ENCODE results near the gene BUD31. TPM values are rescaled to one million over a fixed set of nuclear protein-coding genes. Genes with fewer than 3 reads are reported as not detected.
"Not testable (repeated sequence)": the region's sequence is repeated elsewhere in the genome, so short reads cannot be mapped to it uniquely, and the experiment has no call there.

Gene BUD31
- total RNA-seq, 1 experiment from 2014 or later = 154 TPM

DNA sequence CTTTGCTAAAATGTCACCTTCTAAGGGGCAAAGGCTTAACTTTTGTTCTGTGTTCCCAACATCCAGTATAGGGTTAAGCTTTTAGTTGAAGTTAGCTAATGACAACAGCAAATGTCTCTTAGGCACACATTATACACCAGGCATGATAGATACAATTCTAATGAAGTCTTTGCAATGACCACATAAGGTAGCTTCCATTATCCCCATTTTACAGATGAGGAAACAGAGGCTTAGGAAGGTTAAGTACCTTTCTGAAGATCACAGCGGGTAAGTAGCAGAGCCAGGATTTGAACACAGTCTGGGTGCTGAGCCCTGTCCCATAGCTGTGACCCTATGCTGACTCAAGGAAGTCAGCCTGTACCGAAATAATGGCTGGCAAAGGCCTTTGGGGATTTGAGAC lies 1.9 kb downstream of the BUD31 start:
- Histone ChIP-seq H3K9me2 (ENCODE audit: insufficient read depth) (no peaks in the 10 kb centered on the region), H3K36me3 (ENCODE audit: control insufficient read depth in 1 of 2, insufficient read depth in 2 of 2, low read length in 2 of 2) (peaks cover 30 to 41% of the 10 kb centered on the region in 2 experiments; a peak in 3 of 4 replicates), H3K79me2 (ENCODE audit: insufficient read depth, low read length) (peaks cover 71% of the 10 kb centered on the region), H3K4me1 (ENCODE audit: control insufficient read depth in 1 of 2, insufficient read depth in 2 of 2, low read length in 2 of 2) (peaks cover 13 to 19% of the 10 kb centered on the region in 2 experiments; a peak in 3 of 4 replicates), H3K4me3 (replicated peaks in 1 of 2; ENCODE audit: low read depth in 1 of 2, low read length in 2 of 2) (no peak overlapping the region), H3K27ac (ENCODE audit: low read depth, low read length) (no peak overlapping the region), H3K9ac (ENCODE audit: low read length) (no peak overlapping the region), H3K27me3 (ENCODE audit: insufficient read depth, low read length) (no peaks in the 10 kb centered on the region), H4K20me1 (ENCODE audit: insufficient read depth) (no peaks in the 10 kb centered on the region; the same call in 1 of the 2 replicates), H3K9me3 (ENCODE audit: control insufficient read depth in 1 of 2, insufficient read depth in 1 of 2, low read depth in 1 of 2, low read length in 2 of 2) (no peaks in the 10 kb centered on the region), H3K4me2 (ENCODE audit: low read length) (peak overlapping the region; percentile 96; the same call in 1 of the 2 replicates), H2AFZ (ENCODE audit: low read depth, low read length, poor library complexity, severe bottlenecking) (no peak overlapping the region)
- DNase-seq (ENCODE audit: low read depth, low spot score) (no peak), ATAC-seq (no peak)
- TF ChIP-seq FOSL1 (IDR thresholded peaks at IDR 0.05; ENCODE audit: low read depth) (no peak), POLR2A (IDR thresholded peaks at IDR 0.05; ENCODE audit: borderline replicate concordance, extremely low read depth, insufficient read depth, insufficient read length) (no peak)
- POLR2A ChIA-PET = no interaction called here
- RAD21 ChIA-PET (ENCODE audit: low non-redundant PET in 1 of 2, low total read pairs in 2 of 2, uncharacterized antibody in 2 of 2, unreplicated experiment in 2 of 2) = no interaction called here
- CTCF ChIA-PET = no interaction called here
- no TSS peak for BruUV-seq (replicated peaks)
- intact Hi-C loops (cut with micrococcal nuclease) = no loop called here

DNA sequence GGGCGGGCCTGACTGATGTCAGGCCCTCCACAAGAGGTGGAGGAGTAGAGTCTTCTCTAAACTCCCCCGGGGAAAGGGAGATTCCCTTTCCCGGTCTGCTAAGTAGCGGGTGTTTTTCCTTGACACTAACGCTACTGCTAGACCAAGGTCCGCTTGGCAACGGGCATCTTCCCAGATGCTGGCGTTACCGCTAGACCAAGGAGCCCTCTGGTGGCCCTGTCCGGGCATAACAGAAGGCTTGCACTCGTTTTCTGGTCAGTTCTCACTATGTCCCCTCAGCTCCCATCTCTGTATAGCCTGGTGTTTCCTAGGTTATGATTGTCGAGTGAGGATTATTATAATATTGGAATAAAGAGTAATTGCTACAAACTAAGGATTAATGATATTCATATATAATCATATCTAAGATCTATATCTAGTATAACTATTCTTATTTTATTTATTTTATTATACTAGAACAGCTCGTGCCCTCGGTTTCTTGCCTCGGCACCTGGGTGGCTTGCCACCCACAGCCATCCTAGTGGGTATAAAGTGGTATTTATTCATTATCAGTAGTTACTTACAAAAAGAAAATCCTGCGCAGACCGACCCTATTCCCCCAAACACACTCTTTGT lies 6.9 kb downstream of the BUD31 start:
- H3K27me3 ChIP-seq (ENCODE audit: insufficient read depth, low read length); H3K9me3 ChIP-seq (ENCODE audit: control insufficient read depth in 1 of 2, insufficient read depth in 1 of 2, low read depth in 1 of 2, low read length in 2 of 2); H3K4me2 ChIP-seq (ENCODE audit: low read length); CTCF ChIA-PET; H3K27ac ChIP-seq (ENCODE audit: low read depth, low read length); H3K9me2 ChIP-seq (ENCODE audit: insufficient read depth); BruUV-seq (replicated peaks); H3K9ac ChIP-seq (ENCODE audit: low read length); POLR2A ChIA-PET; H4K20me1 ChIP-seq (ENCODE audit: insufficient read depth); intact Hi-C loops (cut with micrococcal nuclease); H2AFZ ChIP-seq (ENCODE audit: low read depth, low read length, poor library complexity, severe bottlenecking); H3K4me3 ChIP-seq (replicated peaks in 1 of 2; ENCODE audit: low read depth in 1 of 2, low read length in 2 of 2); H3K4me1 ChIP-seq (ENCODE audit: control insufficient read depth in 1 of 2, insufficient read depth in 2 of 2, low read length in 2 of 2): not testable (repeated sequence)
- TF ChIP-seq CBX3 (IDR thresholded peaks at IDR 0.05; ENCODE audit: low read depth) (peak; percentile 56; the same call in 1 of the 2 replicates), RAD21 (IDR thresholded peaks at IDR 0.05; ENCODE audit: low read depth) (peak; percentile 67)
- TF ChIP-seq, protein P1, sequence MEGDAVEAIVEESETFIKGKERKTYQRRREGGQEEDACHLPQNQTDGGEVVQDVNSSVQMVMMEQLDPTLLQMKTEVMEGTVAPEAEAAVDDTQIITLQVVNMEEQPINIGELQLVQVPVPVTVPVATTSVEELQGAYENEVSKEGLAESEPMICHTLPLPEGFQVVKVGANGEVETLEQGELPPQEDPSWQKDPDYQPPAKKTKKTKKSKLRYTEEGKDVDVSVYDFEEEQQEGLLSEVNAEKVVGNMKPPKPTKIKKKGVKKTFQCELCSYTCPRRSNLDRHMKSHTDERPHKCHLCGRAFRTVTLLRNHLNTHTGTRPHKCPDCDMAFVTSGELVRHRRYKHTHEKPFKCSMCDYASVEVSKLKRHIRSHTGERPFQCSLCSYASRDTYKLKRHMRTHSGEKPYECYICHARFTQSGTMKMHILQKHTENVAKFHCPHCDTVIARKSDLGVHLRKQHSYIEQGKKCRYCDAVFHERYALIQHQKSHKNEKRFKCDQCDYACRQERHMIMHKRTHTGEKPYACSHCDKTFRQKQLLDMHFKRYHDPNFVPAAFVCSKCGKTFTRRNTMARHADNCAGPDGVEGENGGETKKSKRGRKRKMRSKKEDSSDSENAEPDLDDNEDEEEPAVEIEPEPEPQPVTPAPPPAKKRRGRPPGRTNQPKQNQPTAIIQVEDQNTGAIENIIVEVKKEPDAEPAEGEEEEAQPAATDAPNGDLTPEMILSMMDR (IDR thresholded peaks at IDR 0.05 in 2 of 3, conservative IDR thresholded peaks at IDR 0.05 in 1 of 3; ENCODE audit: borderline replicate concordance in 1 of 3, insufficient read depth in 1 of 3, low read depth in 2 of 3, low read length in 2 of 3) = peak; percentile 39 to 75 (median 55); a peak in 5 of 6 replicates
- RAD21 ChIA-PET (ENCODE audit: low non-redundant PET in 1 of 2, low total read pairs in 2 of 2, uncharacterized antibody in 2 of 2, unreplicated experiment in 2 of 2) = interaction anchor here in 1 of 2 experiments (0.6 kb wide), 1 partner anchor 260 kb away, joined by 3 read pairs; no protein-coding TSS in a partner anchor
- DNase-seq (ENCODE audit: low read depth, low spot score) = peak; percentile 50
- Histone ChIP-seq H3K36me3 (ENCODE audit: control insufficient read depth in 1 of 2, insufficient read depth in 2 of 2, low read length in 2 of 2) (peaks cover 57 to 74% of the 10 kb centered on the region in 2 experiments), H3K79me2 (ENCODE audit: insufficient read depth, low read length) (peaks cover 42% of the 10 kb centered on the region)
- 0 out of 2 replicates have a peak, but pooled peaks have one; percentile 40 for ATAC-seq

Data from HCT116 (cell line).